Aorta (tissue), 5 donors: Measurements from ENCODE around the gene BHLHE40. TPM values are rescaled to one million over a fixed set of nuclear protein-coding genes. Genes with fewer than 3 reads are reported as not detected.

ENCODE experiments used
- ATAC-seq: fragments of 200-7000 bp; cut with Tn5 transposase; one replicate; pipeline ENCODE4 v1.9.1; 2022; ENCODE audit warnings: moderate library complexity; ENCODE audit not compliant: low FRiP score
- DNase-seq, 2 donors: peaks; one replicate each; pipeline ENCODE4 v3.0.0-alpha.2; 2020
- H3K27ac ChIP-seq, 2 donors: one replicate each; pipeline ENCODE4 v1.5.1; 2013; ENCODE audit warnings: low read length in 2 of 2, mild to moderate bottlenecking in 2 of 2, moderate library complexity in 2 of 2, control low read depth in 1 of 2, inconsistent platforms in 1 of 2, low read depth in 1 of 2
- H3K27me3 ChIP-seq, 2 donors: one replicate each; pipeline ENCODE4 v1.6.1; 2013; ENCODE audit warnings: control low read depth in 1 of 2, low read length in 1 of 2, mild to moderate bottlenecking in 1 of 2, moderate library complexity in 1 of 2; ENCODE audit not compliant: insufficient read depth in 2 of 2, control insufficient read depth in 1 of 2
- H3K36me3 ChIP-seq, 2 donors: one replicate each; pipeline ENCODE4 v1.6.1; 2013; ENCODE audit warnings: control low read depth in 1 of 2, low read length in 1 of 2, mild to moderate bottlenecking in 1 of 2; ENCODE audit not compliant: insufficient read depth in 2 of 2, control insufficient read depth in 1 of 2
- H3K4me1 ChIP-seq, 2 donors: one replicate each; pipeline ENCODE4 v1.6.1; 2013; ENCODE audit warnings: low read length in 2 of 2, control low read depth in 1 of 2, mild to moderate bottlenecking in 1 of 2, moderate library complexity in 1 of 2; ENCODE audit not compliant: insufficient read depth in 2 of 2, control insufficient read depth in 1 of 2
- H3K4me3 ChIP-seq, 2 donors: one replicate each; pipeline ENCODE4 v1.5.1; 2013; ENCODE audit warnings: low read length in 2 of 2, control low read depth in 1 of 2, mild to moderate bottlenecking in 1 of 2
- H3K9me3 ChIP-seq: one replicate; pipeline ENCODE4 v1.6.1; 2013; ENCODE audit warnings: mild to moderate bottlenecking, low read length; ENCODE audit not compliant: control insufficient read depth
- WGBS, 2 donors: extraction: QIAGEN DNeasy Blood & Tissue Kit; methylation state at CpG; one replicate each; pipeline ENCODE4 v1.1.7; 2013; 5-methylcytosine and 5-hydroxymethylcytosine counted together
- intact Hi-C, 2 donors: fragments of 100-400 bp; cut with DNase I; formaldehyde crosslinking; loops; one replicate each; pipeline versions ENCODE4 v1.14.2 to v1.15.0; 2022
- polyA plus RNA-seq, 2 donors: library from polyadenylated mRNA; stranded (reverse); fragments of 200-250 nt; gene quantifications; one replicate each; pipeline ENCODE4 v1.2.3, GENCODE V29; 2013
- total RNA-seq, 2 donors: library from RNA; stranded (reverse); fragmentation: NEBNext Ultra II Directional; extraction: Animal tissue kit (Norgen Biotek cat#: 25700); gene quantifications; one replicate each; pipeline ENCODE4 v1.2.1, GENCODE V29; 2021
- donor health status: healthy with polysubstance abuse.
- donor health status: Bipolar disorder and iron deficiency.
- donor health status: DM: no; HTN: no; CAD: no.
- donor health status: DM: no; HTN: no; CAD: no.
- donor health status: DM: yes; HTN: yes; CAD: no.

Gene BHLHE40
- total and polyA plus RNA-seq, 4 donors = 15.2 to 181 (median 62.8) TPM

DNA sequence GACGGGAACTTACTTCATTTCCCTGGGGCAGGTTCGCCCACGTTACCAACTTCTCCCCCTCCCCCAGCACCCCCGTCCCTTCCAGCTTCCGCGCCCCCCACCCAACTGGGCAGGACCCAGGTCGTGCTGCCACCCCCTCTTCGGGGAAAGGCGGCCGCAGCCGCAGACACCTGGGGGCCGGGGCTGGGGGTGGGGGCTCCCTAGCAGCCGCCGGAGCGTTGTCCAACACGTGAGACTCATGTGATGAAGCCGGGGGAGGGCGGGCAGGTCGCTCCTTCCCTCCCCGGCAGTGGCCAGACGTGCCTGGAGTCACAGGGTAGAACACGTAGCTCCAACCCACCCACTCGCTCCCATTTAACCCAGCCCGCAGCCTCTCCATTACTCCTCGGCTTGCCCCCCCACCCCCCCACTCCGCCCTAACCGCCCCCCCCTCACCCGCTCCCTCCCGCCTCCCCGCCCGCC lies 240 bp upstream of the BHLHE40 start:
- Histone ChIP-seq H3K4me1 (no peaks in the 10 kb centered on the region), H3K9me3 (no peaks in the 10 kb centered on the region), H3K27ac (peak overlapping the region; percentile 87 to 98), H3K4me3 (peak overlapping the region; percentile 73 to 75), H3K27me3 (no peaks in the 10 kb centered on the region), H3K36me3 (no peaks in the 10 kb centered on the region)
- intact Hi-C loops = loop anchor here (1.0 to 5.0 kb wide), 6 partner anchors 47 to 257 kb away; no protein-coding TSS in a partner anchor
- DNase-seq = peak; percentile 97 to 98
- 0 to 1% methylated on average over 17 to 31 of the region's 31 CpGs for WGBS, 2 donors
- ATAC-seq = peak; percentile 83

DNA sequence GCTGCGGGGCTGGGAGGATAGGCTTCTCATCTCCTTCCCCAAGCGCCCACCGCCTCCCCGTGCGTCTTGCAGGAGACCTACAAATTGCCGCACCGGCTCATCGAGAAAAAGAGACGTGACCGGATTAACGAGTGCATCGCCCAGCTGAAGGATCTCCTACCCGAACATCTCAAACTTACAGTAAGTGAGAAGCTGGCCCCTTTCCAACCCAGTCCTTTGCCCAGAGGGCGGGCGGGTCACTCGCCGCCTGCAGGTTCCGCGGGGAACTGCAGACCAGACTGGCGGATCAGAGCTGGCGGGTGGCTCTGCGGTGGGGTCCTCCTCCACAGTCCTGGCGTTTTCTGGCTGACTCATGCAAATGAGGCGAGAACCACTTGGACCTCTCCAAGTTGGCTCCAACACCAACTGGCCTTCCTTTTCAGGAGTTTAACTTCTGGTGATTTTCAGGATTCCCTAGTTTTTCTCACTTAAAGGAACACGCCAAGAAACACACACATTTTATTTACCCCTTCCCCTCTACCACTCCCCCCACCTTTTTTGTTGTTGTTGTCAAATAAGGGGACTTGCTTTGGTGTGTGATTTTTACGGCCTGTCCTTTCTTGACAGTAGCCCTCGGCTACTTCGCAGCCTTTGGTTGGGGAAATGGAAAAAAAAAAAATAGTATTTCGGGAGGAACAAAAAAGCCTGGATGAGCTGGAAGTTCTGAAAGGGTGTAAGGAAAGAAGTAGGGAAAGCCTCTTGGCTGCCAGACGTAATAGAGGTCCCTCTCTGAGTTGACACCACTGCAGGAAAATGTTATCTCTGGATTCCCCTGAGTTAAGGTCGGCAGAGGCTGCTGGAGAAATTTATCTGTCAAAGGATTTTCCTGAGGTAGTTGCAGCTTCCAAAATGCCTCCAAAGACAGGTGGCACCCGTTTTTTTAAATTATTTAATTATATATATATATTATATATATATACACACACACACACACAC lies 1.3 kb downstream of the BHLHE40 start:
- DNase-seq (peak; percentile 95 to 97), ATAC-seq (peak; percentile 70)
- intact Hi-C loops = loop anchor here in 1 of 2 donors (5.0 kb wide), 1 partner anchor 258 kb away; no protein-coding TSS in a partner anchor
- Histone ChIP-seq H3K27me3 (no peaks in the 10 kb centered on the region), H3K4me1 (no peaks in the 10 kb centered on the region), H3K9me3 (no peaks in the 10 kb centered on the region), H3K27ac (peak overlapping the region; percentile 69 to 84), H3K4me3 (peak overlapping the region; percentile 62 to 73), H3K36me3 (no peaks in the 10 kb centered on the region)
- 1 to 2% methylated on average over 30 to 32 of the region's 32 CpGs for WGBS, 2 donors

DNA sequence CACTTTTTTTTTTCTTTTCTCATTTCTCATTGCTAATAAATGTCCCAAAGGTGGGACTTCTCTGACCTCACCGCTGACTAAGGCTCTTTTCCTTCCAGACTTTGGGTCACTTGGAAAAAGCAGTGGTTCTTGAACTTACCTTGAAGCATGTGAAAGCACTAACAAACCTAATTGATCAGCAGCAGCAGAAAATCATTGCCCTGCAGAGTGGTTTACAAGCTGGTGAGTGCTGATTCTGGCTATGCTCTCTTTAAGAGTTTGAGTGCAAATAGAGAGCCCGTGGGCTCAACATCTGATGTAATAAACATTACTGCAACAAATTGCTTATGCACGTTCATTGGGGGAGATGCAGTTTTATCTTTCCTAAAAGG lies 2.0 kb downstream of the BHLHE40 start:
- Histone ChIP-seq H3K27ac (peak overlapping the region; percentile 35 to 87), H3K4me1 (no peaks in the 10 kb centered on the region), H3K9me3 (no peaks in the 10 kb centered on the region), H3K36me3 (no peaks in the 10 kb centered on the region), H3K4me3 (peak overlapping the region; percentile 16 to 22), H3K27me3 (no peaks in the 10 kb centered on the region)
- ATAC-seq (no peak), DNase-seq (no peak)
- intact Hi-C loops = loop anchor here in 1 of 2 donors (5.0 kb wide), 1 partner anchor 259 kb away; no protein-coding TSS in a partner anchor
- 14 to 17% methylated on average over 3 of the region's 3 CpGs for WGBS, 2 donors

DNA sequence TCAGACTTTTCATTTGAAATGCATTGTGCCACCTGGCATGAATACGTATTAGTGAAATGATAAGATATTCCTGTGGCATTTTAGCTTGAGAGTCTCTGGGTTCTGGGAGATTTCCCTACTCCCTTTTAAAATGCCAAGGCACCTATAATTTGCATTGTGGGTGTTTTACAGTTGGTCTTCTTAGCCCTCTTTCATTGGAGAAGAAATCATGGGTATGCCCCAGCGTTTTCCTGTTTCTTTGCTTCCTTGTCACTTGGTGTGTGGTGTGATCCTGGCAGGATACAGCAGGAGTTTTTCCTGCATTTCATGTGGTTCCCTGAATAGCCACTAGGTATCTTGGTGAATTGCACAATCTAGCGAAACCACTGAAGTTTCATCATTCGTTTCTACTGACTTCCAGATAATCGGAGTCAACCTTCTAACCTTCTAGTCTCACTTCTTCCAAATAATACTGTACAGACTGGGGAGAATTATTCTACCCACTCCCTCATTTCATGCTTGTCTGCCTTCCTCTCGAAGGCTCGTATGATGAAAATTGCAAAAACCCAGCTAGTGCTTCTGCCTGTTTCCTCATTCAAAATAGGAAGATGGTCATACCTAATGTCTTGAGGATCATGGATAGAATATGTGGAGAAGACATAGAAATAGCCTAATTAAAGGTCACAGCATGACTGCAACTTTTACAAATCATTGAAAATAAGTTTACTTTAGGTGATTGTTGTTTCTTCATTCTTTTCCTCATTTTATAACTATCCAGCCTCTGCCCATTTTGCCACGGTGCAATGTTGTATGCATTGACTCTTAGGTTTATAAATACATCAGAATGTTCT lies 2.6 kb downstream of the BHLHE40 start:
- H3K27ac ChIP-seq = peak overlapping the region in 1 of 2 donors; percentile 87
- intact Hi-C loops = loop anchor here in 1 of 2 donors (5.0 kb wide), 1 partner anchor 260 kb away; no protein-coding TSS in a partner anchor
- 15 to 20% methylated on average over 8 of the region's 8 CpGs for WGBS, 2 donors

DNA sequence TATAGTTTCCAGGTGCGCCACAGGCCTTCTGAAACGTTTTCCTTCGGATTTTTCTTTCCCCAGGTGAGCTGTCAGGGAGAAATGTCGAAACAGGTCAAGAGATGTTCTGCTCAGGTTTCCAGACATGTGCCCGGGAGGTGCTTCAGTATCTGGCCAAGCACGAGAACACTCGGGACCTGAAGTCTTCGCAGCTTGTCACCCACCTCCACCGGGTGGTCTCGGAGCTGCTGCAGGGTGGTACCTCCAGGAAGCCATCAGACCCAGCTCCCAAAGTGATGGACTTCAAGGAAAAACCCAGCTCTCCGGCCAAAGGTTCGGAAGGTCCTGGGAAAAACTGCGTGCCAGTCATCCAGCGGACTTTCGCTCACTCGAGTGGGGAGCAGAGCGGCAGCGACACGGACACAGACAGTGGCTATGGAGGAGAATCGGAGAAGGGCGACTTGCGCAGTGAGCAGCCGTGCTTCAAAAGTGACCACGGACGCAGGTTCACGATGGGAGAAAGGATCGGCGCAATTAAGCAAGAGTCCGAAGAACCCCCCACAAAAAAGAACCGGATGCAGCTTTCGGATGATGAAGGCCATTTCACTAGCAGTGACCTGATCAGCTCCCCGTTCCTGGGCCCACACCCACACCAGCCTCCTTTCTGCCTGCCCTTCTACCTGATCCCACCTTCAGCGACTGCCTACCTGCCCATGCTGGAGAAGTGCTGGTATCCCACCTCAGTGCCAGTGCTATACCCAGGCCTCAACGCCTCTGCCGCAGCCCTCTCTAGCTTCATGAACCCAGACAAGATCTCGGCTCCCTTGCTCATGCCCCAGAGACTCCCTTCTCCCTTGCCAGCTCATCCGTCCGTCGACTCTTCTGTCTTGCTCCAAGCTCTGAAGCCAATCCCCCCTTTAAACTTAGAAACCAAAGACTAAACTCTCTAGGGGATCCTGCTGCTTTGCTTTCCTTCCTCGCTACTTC lies 3.8 kb downstream of the BHLHE40 start:
- DNase-seq (no peak), ATAC-seq (no peak)
- Histone ChIP-seq H3K36me3 (no peaks in the 10 kb centered on the region), H3K9me3 (no peaks in the 10 kb centered on the region), H3K4me1 (no peaks in the 10 kb centered on the region), H3K27ac (peak overlapping the region; percentile 59 to 84), H3K27me3 (no peaks in the 10 kb centered on the region), H3K4me3 (no peak overlapping the region)
- intact Hi-C loops = loop anchor here in 1 of 2 donors (5.0 kb wide), 1 partner anchor 261 kb away; no protein-coding TSS in a partner anchor
- WGBS, 2 donors = 88 to 91% methylated on average over 40 of the region's 40 CpGs

More for the DNA sequence above, 2.6 kb downstream of the BHLHE40 start:
- Histone ChIP-seq H3K27me3 (no peaks in the 10 kb centered on the region), H3K36me3 (no peaks in the 10 kb centered on the region), H3K9me3 (no peaks in the 10 kb centered on the region), H3K4me1 (no peaks in the 10 kb centered on the region), H3K4me3 (peak overlapping the region; percentile 16 to 22)
- ATAC-seq (no peak), DNase-seq (no peak)

DNA sequence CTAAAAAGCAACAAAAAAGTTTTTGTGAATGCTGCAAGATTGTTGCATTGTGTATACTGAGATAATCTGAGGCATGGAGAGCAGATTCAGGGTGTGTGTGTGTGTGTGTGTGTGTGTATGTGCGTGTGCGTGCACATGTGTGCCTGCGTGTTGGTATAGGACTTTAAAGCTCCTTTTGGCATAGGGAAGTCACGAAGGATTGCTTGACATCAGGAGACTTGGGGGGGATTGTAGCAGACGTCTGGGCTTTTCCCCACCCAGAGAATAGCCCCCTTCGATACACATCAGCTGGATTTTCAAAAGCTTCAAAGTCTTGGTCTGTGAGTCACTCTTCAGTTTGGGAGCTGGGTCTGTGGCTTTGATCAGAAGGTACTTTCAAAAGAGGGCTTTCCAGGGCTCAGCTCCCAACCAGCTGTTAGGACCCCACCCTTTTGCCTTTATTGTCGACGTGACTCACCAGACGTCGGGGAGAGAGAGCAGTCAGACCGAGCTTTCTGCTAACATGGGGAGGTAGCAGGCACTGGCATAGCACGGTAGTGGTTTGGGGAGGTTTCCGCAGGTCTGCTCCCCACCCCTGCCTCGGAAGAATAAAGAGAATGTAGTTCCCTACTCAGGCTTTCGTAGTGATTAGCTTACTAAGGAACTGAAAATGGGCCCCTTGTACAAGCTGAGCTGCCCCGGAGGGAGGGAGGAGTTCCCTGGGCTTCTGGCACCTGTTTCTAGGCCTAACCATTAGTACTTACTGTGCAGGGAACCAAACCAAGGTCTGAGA lies 4.7 kb downstream of the BHLHE40 start:
- H3K9me3 ChIP-seq = no peaks in the 10 kb centered on the region
- H3K27ac ChIP-seq = peak overlapping the region; percentile 59 to 84
- DNase-seq (peak; percentile 79 to 82), ATAC-seq (no peak)
- H3K36me3 ChIP-seq = no peaks in the 10 kb centered on the region
- intact Hi-C loops = loop anchor here in 1 of 2 donors (5.0 kb wide), 1 partner anchor 262 kb away; no protein-coding TSS in a partner anchor
- no peaks in the 10 kb centered on the region for H3K4me1 ChIP-seq
- H3K4me3 ChIP-seq = no peak overlapping the region
- WGBS, 2 donors = 26 to 31% methylated on average over 16 of the region's 16 CpGs
- H3K27me3 ChIP-seq = no peaks in the 10 kb centered on the region

DNA sequence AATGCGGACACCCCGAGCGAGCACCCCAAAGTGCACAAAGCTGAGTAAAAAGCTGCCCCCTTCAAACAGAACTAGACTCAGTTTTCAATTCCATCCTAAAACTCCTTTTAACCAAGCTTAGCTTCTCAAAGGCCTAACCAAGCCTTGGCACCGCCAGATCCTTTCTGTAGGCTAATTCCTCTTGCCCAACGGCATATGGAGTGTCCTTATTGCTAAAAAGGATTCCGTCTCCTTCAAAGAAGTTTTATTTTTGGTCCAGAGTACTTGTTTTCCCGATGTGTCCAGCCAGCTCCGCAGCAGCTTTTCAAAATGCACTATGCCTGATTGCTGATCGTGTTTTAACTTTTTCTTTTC lies 5.3 kb downstream of the BHLHE40 start:
- 31 to 42% methylated on average over 9 of the region's 9 CpGs for WGBS, 2 donors

More for the DNA sequence above, 5.3 kb downstream of the BHLHE40 start:
- no peak for DNase-seq
- intact Hi-C loops = loop anchor here in 1 of 2 donors (5.0 kb wide), 1 partner anchor 262 kb away; no protein-coding TSS in a partner anchor
- H3K4me1 ChIP-seq = no peaks in the 10 kb centered on the region
- no peaks in the 10 kb centered on the region for H3K9me3 ChIP-seq
- H3K27me3 ChIP-seq = no peaks in the 10 kb centered on the region
- no peak overlapping the region for H3K4me3 ChIP-seq
- no peaks in the 10 kb centered on the region for H3K36me3 ChIP-seq
- H3K27ac ChIP-seq = peak overlapping the region; percentile 59 to 84
- no peak for ATAC-seq
